CD1c-positive myeloid dendritic cell (primary cell): Measurements from ENCODE around the gene ZNF786.
"Not testable (repeated sequence)": the region's sequence is repeated elsewhere in the genome, so short reads cannot be mapped to it uniquely, and the experiment has no call there.

ENCODE experiments used
- DNase-seq: peaks from one replicate; pipeline ENCODE4 v3.0.0-alpha.2; 2016; ENCODE audit errors: extremely low spot score

Gene ZNF786

DNA sequence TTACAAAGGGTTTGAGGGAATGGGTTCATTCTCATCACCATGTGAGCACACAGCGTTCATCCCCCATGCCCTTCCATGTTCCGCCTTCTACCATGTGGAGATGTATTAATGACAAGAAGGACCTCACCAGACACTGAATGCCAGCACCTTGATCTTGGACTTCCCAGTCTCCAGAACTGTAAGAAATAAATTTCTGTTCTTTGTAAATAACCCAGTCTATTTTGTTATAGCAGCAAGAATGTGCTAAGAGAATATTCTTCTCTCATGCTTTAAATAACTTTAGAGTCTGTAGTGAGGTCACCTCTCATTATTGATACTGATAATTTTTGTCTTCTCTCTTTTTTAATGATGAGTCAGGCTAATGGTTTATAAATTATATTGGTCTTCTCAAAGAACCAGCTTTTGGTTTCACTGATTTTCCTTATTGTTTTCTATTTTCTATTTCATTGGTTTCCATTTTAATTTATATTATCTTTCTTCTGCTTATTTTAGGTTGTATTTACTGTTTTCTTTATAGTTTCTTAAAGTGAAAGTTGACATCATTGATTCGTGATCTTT lies 59.1 kb downstream of the ZNF786 start:
- DNase-seq, result no peak

DNA sequence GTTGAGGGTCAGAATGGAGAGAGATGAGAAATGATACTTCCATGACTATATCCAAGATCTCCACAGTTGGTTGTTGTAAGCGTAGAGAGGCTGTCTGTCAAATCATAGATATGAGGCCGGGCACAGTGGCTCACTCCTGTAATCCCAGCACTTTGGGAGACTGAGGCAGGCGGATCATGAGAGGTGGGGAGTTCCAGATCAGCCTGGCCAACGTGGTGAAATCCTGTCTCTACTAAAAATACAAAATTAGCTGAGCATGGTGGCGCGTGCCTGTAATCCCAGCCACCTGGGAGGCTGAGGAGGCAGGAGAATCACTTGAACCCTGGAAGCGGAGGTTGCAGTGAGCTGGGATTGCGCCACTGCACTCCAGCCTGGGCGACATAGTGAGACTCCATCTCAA lies 60.1 kb downstream of the ZNF786 start:
- DNase-seq, result not testable (repeated sequence)

DNA sequence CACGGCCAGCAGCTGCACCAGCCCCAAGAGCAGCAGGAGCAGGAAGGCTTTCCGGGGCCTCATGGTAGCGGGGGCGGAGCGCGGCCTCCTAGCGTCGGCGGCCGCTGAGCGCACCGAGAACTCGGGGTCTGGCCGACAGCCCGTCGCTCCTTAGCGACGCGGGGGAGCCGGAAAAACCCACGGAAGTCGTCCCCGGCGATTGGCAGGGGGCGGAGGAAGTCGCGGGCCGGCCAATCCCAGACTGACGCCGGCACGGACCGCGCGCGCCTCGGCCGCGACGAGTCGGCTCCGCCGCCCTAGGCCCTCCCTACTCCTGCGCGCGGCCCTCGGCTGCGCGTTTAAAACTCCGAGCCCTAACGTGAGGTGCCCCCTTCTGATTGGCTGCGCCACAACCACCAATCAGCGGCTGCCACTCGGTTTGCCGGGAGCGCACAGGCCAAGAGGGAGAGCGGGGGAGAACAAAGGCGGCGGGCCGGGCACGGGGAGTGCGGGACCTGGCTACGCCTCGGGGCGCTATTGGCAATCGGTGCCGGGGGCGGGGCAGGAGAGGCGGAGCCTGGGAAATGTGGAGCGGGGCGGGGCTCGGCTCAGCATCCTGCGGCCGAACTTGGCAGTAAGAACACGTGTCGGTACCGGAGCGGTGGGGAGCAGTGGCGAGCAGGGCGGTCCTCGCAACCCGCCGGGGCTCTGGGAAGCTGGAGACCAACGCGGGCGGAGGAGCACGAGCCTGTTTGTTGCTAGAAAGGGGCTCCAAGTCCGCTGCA lies 62.0 kb downstream of the ZNF786 start, which contains the start of gene PDIA4:
Gene PDIA4 (minus strand): TSS at position 160 of the 764 bp plus-strand sequence. CDS start 97 bp downstream, at position 63.
- peak; percentile 99 for DNase-seq

DNA sequence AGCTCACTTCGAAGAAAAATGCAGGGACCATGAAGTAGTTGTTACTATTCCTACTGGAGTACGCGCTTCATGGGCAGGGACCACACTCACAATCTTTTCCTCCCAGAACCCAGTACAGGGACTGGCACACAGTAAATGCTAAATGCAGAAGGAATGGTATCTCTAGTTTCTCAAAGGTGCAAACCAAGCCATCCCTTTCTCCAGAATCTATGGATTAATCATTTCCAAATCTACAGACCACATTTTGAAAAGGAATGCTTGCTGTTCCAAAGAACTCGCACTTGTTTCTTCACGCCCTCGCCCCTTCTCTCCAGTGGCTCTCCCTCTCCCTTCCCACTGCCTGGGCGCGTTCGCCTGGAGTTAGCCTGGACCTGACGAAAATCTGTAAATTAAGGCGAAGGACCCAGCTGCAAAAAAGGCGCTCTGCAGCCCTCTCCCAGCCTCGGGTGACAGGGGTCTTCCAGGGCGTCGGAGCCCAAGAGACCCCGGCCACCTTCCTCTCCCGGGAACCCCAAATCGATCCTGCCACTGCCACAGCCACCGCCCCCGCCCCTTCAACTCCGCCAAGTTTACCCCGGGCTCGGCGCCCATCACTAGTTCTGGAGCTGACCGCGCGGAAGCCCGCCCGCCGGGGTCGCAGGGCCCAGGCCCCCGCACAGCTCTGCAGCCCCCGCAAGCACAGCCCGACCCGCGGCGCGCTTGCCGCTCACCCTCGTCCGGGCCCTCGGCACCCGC lies 62.7 kb downstream of the ZNF786 start:
- DNase-seq, result peak; percentile 7

DNA sequence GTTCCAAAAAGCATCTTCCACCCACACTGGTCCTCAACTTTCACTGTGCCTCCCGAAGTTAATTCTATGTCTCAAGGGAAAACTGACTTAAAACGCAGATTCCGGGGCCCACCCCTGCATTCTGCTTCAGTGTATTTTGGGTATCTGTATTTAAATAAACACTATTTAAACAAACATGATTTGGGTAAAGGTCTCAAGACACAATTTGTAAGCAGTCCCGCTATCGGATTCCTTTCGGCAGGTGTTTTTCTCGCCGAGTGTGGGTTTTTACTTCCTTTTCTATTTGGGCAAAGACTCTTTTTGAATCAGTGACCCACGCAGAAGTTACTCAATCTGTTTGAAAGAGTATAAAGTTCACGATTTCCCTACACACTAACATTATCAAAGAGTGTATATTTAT lies 63.5 kb downstream of the ZNF786 start:
- DNase-seq, result peak; percentile 67

DNA sequence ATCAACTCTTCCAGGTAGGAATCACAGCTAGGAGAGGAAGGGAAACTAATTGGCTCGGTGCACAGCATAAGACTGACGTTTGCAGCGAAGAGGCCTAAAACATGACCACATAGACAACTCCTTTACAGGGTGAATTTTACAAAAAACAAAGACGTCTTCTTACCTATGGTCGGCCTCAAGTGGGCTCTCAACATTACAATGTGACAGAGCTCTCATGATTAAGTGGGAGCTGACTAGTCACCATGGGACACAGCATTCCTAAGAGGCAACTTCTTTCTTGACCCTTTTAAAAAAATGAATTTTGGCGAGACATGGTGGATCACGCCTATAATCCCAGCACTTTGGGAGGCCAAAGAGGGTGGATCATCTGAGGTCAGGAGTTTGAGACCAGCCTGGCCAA lies 66.9 kb downstream of the ZNF786 start:
- no peak for DNase-seq

DNA sequence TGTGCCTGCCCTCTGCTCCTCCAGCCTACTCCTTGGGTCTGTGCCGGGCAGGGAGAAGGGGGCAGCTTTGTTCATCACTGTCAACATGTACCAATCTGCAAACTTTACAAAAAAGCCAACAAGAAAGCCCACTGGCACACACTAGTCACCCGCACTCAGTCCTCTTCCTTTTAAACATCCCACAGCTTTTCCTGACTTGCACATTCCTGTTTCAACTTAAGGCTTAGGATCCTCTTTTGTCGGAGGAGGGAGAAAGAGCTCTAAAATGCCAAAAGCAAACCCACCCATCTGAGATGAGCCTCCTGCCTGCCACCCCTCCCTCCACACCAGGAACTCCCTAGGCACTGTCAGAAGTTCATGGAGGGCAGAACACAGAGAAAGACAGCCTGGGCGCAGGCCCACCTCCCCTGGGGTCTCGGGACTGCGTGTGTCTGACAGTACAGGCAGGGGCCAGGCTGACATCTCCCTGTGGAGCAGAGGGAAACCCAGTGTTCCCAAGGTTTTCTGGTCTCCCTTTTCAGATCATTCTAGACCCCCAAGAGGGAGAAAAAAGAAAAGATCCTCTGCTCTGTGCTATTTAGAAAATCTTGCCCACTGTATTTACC lies 67.7 kb downstream of the ZNF786 start:
- peak; percentile 38 for DNase-seq

DNA sequence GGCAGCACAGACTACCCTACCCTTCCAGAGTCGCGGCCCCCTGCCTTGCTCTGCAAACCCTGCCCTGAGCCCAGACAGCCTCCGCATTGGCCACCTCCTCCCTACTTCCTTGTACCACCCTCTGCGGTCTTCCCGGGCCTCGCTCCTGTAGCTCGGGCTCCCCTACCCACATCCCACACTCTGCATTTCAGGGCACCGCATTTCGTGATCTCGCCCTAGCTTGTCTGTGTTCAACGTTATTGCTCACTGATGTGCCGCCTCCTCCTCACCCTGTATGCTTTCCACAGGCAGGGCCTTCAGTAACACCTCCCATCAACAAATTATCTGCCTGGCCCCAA lies 68.8 kb downstream of the ZNF786 start:
- no peak for DNase-seq

DNA sequence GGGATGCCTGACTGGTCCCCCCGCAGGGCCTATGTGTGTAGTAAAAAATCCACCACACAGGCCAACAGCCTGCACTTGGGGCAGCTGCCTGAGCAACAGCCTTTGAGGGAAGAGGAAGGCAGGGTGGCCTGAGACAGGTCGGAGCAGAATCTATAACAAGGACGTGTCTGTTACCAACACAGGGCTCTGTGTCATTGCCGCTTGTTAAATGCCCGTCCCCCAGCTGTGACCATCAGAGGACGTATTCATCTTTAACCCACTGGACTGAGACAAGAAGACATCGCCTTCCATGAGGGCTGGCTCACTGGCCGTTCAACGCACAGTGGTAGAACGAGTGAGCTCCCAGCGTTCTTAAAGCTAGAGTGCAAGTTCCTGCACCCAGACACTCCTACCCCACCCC lies 70.0 kb downstream of the ZNF786 start:
- no peak for DNase-seq
